T-helper 9 cell (primary cell): ENCODE results near the gene RMDN3.

Experiments used
- DNase-seq: peaks from one replicate; pipeline ENCODE4 v3.0.0-alpha.2; 2020

The RMDN3 gene

DNA sequence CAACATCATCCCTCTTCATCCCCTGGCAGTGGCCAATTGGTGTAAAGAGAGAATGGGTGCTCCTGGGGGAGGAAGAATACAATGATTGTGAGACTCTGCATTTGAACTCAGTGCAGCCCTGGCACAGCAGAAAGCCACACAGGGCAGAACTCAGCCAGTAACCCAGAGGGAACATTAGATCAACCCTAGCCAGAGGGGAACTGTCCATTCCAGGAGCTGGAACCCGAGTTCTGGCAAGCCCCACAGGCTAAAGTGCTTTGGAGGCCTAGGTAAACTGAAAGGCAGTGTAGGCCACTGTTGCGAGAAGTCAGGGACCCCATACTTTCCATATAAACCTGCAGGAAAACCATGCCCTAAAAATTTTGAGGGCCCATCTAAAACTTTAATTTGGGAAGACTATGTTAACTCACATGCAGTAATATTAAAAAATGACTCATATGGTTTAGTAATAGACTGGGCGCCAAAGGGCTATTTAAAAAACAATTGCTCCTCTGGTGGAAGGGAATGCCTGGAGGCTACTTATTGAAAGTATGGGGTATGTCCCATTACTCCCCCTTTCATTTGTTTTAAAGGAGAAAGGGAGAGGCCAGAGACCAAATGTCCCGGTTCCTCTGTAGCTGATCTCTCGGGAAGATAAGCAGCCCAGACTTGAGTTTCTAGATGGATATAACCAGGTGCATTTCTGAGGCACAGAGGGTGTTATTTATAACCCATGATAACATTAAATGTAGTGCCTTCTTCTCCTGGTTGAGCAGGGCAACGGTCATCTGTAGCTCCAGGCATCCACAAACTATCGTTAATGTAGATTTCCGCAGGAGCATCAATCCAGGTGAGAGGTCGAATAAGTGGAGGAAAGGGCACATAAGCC is 65.9 kb downstream of the RMDN3 start:
- no peak for DNase-seq
